HG03558 (cell line): Measurements from ENCODE around the gene SLC1A5.

Source experiments
- ATAC-seq: cut with Tn5 transposase; IDR thresholded peaks from one replicate; pipeline ENCODE4 v1.9.1; 2021; ENCODE audit warnings: moderate number of reproducible peaks; ENCODE audit not compliant: unreplicated experiment; ENCODE audit errors: extremely low read depth

Gene SLC1A5

DNA sequence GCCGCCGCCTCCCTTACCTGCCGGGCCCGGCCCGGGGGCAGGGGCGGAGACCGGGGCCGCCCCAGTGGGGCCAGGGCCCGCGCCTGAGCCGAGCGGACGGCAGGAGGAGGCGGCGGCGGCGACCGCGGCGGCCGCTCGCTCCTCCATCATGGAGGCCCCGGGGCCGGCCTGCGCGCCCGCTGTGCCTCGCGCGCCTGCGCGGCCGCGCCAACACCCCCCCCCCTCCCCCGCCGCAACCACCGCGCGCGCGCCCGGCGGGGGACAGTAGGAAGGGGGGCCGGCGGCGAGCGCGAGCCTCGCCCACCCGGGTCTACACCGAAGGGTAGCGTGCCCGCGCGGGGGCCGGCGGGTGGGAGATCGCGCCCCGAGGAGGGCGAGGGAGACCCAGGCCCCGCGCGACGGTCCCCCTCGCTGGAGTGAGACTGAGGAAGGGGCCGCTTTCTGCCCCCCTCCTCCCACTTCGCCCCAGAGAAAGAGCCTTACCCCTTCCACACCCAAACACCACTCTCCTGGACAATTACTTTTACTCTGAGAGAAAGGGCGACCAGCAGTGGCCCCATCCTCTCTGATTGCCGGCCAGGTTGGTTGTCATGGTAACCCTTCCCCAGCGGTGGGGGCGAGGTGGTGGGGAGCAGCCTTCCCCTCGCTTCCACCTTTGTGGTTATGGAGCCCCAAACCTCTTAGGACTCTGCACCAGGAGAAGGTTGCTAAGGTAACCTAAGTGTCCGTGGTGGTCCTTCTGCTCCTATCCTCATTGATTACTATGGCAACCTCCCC lies 41.9 kb downstream of the SLC1A5 start, which contains the start of gene STRN4:
TSS of gene STRN4 (minus strand) at position 170 of the 777 bp plus-strand sequence. CDS start at position 150, 20 bp downstream.
- no peak for ATAC-seq

DNA sequence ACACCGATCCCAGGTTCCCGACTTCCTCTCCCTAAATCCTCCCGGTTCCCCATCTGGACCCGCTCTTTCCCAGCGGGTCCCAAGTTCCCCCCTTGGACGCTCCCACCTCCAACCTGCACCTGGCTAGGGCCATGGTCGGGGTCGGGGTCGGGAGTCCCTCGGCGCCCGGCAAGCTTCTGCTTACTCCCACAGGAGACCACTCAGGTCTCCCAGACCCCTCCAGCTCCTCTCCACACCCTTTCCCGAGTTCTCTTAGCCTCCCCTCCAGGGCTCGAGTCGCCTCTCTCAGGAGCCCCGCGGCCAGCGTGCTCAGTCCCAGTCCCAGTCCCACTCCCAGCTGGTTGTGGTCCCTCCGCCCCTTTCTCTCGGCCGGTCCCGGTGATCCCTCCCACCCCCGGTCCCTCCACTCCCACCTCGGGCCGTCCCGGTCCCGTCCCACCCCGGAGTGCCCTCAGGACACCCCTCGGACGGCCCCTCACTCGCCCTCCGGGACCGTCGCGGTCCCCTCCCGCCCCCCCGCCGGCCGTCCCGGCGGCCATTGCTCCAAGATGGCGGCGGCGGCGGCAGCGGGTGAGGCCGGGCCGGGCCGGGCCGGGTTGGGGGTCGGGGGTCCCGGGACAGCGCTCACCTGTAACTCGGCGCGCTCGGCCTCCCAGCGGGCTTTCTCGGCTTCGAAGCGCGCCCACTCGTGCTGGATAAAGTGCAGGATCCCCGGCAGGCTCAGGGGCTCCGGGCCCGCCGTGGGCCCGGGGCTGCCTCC lies 42.7 kb downstream of the SLC1A5 start, which contains the start of gene FKRP:
TSS of gene FKRP (plus strand) at position 537 of the 760 bp plus-strand sequence. CDS start 9,394 bp downstream, outside the sequence.
- ATAC-seq = no peak

DNA sequence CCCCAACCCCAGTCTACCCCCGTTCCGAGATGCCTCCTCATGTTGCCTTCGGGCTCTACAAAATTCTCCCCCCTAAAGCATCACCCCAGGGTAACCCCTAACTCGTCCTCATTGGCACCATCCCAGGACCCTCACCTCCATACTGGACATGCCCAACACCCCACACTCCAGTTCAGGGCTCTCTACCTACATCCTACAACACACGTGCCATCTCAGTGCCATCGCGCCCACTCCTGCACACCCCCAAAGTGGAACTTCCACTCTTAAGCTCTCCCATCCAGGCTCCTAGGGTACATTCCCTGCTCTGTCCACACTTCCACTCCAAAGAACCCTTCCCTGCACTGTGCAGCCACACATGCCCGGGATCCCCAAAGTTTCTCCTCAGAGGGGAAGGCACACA lies 43.4 kb downstream of the SLC1A5 start:
- no peak for ATAC-seq

DNA sequence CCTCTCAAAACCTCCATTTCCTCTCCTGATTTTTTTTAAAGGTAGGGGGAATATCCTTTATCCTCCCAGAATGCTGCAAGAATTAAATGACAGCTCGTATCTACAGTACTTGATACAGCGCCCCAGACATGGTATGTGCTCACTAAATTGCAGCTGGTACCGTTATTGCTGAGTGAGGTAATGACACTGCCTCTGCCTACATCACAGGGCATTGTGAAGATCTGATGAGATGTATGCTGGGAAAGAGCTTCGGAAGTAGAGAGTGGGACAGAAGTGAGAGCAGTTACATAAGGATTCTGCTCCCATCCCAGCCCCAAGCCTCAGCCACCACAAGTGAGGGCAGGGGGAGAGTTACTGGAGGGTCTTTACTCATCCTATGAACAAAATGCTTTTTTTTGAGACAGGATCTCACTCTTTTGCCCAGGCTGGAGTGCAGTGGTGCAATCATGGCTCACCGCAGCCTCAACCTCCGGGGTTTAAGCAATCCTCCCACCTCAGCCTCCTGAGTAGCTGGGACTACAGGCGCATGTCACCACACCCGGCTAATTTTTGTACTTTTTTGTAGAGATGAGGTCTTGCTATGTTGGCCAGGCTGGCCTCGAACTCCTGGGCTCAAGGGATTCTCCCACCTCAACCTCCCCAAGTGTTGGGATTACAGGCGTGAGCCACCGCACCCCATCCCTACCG lies 44.2 kb downstream of the SLC1A5 start:
- ATAC-seq = no peak

DNA sequence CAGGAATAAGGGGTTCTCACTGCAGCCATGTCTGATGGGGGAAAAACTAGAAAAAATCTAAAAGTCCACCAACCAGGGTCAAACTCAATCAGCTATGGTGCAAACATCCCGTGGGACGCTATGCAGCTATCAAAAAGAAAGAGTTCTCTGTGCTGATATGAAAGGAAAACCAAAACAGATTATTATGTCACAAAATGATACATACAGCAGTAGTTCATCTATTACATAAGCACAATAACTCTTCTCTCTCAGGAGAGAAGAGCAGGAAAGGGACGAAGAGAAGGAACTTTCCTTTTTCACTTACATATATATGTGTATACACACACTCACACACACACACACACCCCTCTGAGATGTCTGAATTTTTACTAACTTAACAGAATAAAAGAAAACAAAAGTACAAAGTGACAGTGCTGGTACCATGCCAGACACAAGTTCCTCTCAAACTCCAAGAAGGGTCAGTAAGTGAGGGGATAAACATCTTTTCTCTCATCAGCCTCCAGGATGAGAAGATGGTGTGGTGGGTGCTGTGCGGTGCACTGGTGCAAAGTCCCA lies 45.4 kb downstream of the SLC1A5 start:
- no peak for ATAC-seq

DNA sequence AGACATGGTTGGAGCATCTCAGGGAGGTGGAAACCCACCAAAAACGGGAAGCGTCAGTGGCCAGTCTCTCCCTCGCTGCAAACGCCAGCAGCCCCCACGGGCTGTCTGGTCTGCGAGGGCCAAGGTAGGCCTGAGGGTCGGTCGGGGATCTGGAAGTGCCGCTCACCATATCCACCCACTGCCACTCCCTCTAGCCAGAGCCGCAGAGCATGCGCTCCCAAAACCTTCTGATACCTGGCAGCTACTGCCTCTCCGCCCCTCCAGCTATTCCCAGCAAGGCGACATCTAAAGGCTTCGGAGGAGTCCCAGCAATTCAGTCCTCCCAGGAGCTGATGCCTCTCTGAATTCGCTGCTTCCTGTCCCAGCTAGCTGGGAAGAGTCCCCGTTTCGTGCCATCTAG lies 46.9 kb downstream of the SLC1A5 start:
- ATAC-seq = no peak

DNA sequence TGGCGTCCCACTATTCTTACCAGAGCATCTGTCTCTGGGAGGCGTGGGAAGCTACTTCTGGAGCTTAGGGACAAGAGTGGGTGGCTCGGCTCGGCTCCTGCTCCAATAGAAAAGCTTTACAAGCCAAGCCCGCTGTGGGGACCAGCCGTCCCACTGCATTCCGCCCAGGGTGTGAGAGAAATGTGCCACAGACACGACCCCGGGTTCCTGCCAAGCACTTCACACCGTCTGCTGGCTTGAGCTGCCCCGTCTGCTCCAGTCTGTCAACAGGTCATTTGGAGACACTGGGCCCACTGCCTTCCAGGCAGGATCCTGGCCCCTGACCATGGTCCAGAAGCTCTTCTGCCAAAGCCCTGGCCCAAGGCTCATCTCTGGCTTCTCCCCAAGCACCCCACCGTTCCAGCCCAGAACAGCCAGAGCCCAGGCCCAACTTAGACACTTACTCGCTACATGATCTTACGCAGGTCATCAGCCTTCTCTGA lies 49.1 kb downstream of the SLC1A5 start:
- ATAC-seq = no peak

DNA sequence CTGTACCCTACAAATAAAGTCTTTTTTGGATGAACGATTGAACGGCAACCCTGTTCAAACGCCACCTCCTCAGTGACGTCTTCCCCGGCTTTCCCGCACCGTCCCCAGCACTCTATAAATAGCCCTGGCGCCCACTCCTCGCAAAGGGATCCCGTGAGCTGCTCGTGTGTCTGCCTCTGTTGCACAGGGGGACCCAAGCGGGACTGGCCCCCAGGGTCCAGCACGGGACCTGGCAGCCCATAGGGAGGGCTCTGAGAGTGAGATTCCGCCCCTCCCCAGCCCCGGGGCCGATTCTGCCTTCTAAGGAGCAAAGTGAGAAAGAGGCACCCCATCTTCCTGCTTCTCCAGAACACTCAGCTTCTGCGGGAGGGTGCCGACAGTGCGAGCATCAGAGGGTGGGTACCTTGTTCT lies 50.6 kb downstream of the SLC1A5 start:
- no peak for ATAC-seq

DNA sequence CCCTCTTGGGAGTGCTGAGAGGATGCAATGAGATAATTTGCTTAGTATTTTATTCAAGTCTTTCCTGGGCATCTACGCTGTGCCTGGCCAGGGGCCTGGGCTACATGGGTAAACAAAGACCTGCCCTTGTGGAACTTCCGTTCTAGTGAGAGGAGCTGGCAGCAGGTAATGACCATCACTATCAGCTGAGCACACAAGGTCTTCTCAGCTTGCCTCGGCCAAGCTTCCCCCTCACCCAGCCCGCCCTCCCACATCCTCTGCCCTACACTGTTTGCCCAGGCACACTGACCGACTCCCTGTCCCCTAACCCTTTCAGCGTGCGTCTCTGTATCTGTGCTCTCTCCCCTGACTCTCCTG lies 51.1 kb downstream of the SLC1A5 start:
- no peak for ATAC-seq

DNA sequence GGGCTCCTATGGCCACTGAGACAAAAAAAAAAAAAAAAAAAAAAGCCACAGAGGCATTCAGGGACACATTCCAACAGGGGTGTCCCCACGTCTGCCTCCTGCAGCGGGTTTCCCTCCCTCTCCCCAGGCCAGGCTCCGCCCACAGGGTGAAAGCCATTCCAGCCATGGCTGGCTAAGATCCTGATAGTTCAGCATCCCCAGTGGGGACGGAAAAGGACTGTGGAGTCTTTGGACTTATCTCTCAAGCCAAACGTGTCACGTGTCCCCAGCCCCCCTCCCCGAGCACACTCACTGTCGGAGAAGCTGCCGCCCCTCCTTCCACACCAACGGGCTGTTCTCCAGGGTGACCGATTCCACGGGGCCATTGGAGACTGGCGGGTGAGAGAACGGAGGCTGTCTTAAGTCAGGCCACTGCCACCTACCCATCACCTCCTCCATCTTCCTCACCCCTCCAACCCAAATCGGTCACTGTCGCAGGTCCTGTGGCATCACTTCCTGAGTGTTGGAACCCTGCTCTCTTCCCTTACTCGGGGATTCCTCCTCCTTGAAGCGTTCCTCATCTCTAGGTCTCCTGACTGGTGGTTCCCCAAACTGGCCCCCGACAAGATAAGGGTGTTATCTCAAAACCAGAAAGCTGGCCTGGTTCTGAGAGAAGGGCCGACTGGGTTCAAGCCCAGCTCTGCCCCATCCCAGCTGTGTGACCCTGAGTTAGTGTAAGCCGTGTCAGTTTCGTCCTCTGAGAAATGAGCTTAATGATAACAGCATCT lies 51.7 kb downstream of the SLC1A5 start:
- no peak for ATAC-seq

DNA sequence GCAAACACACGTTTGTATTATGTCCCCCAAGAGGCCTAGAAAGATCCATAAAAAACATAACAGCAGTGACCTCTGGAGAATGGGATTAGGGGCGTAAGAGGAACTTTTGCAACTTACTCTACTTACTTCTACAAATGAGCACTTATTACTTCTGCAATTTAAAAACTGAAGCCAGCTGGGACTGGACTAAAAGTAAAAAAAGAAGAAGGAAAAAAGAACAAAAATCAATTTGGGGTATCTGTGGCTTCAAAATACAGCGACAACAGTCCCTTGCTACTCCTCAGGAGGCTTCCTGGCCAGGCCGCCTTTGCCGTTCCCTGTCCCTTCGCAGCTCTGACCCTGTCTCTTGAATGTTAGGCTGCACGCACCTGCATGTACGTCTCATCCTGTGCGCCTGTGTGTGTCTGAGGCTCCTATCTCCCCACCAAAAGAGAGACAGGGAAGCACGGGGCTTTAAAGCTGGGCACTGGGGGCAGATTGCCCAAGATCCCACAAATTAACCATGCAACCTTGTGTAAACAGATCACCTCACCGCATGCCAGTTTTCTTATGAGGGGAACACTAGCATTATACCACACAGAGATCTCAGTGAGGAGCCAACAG lies 54.6 kb downstream of the SLC1A5 start:
- ATAC-seq = no peak

DNA sequence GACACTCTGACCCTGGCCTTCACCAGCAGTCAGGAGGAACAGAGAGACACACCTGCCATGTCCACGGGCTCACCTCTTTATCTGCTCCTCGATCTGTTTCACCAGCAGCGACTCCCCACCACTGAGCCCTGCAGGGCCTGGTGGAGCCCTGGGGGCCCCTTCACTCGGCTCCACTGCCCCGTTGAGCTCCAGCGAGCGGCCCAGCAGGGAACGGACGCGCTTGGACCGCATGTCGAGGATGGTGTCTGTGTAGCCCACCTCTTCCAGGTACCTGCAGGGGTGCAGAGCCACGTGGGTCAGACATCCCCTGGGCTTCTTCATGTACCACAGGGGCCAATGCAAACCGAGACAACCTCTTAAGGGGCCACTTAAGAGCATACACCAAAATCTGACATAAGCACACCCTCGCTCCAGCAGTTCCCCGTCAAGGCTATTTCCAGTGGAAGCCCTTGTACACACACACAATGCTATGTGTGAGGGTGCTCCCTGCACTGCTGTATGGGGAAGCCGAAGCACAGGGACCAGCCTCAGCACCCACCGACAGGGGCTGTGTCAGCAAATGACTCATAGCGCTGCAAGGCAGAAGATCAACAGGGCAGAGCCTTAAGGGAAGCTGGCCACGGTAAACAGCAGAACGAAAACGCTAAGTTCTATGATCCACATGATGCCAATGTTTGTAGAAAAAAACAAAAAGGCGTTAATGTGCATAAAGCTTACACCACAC lies 55.3 kb downstream of the SLC1A5 start:
- ATAC-seq = no peak

DNA sequence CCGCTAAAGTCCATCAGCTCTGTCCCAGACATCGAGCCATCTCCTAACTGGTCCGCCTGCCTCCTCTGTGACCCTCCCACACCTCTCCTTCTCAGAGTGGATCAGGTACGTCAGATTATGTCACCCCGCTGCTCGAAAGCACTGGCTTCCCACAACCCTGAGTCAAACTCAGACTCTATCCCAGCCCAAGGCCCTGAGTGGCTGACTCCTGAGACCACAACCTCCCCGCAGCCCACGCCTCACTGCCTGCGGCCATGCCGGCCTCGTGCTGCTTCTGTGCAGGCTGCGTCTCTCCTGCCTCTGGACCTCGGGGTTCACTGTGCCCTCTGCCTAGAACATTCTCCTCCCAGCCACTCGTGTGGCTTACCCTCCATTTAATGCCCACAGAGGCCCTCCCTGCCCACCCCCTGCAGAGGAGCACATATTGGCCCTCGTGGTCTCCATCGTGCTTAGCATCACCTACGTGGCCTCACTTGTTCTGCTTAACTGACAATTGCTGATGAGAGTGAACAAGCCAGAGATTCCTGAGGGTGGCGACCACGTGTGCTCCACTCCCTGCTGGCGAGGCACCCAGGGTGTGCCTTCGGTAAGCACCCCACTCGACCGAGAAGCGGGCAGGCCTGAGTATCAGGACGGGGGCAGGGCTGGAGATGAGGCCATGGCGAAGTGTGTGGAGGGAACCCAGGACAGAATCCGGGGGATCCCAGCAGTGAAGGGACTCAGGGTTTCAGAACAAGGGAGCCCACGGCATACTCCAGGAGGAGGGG lies 56.0 kb downstream of the SLC1A5 start:
- no peak for ATAC-seq

DNA sequence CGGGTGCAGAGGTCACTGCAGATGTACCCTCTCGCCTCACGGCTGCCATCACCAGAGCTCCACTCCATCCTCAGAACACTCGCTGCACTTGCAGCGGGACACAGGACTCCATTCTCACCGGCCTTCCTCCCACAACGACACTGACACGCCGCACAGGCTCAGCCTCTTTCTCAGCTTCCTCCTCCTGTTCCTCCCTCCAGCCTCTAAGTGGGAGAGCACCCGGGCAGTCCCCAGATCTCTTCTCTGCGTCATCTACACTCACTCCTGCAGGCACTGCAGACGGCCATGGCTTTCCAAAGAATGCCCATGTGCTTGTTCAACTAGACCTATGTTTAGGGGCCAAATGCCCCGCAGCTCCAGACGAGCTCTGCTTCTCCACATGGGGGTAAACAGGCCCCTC lies 56.8 kb downstream of the SLC1A5 start:
- ATAC-seq = no peak

DNA sequence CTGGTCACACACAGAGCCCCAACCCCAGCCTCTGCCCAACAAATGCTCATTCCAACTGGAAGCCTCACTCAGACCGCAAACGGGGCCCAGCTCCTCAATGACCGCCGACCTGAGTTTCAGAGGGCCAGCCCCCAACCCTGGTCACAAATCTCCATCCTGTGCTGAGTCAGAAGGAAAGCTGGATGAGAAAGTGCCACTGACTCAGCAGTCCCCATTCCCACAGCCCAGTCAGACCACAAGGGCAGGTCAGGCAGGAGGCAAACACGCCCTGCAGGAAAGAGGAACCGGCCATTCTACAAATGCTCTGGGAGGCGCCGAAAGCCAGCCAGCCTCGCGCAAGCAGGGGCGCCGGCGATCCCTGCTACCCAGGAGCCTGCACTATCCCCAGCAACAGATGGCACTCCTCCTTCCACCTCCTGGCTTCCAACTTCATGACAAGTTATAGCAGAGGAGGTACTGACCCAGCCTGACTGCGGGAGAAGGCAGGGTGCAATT lies 57.3 kb downstream of the SLC1A5 start:
- ATAC-seq = no peak

DNA sequence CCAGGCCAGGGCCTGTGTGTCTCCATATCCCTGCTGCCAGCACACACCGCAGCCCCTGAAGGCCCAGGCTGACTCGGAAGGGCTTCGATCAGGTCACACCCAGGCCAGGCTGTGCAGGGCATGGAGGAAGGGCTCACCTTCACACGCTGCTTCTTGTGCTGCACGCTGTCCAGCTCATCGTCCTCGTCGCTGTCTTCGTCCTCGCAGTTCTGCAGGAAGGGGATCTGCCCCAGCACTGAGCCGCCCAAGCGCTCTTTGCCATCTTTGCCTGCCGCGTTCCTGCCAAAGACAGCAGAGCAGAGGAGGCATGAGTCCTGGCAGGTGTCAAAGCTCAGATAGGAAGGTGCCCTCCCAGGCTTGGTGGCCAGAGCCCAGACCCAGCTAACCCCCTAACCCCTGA lies 57.8 kb downstream of the SLC1A5 start:
- ATAC-seq = no peak

DNA sequence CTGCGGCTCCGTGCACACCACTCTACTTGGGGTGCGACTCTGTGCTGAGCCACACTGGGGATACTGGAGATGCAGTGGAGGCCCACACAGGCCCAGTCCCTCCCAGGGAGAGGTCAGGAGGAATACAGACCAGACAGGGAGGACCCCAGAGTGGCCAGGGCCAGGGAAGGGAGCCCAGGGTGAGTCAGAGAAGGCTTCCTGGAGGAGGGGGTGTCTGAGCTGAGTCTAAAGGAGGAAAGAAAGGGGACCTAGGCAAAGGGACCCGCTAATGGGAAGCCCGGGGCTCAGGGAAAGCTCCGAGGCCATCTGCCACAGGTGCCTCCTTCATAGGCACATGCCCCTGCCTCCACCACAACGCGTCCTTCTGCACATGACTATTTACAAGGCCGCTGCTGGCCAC lies 58.2 kb downstream of the SLC1A5 start:
- ATAC-seq = no peak

DNA sequence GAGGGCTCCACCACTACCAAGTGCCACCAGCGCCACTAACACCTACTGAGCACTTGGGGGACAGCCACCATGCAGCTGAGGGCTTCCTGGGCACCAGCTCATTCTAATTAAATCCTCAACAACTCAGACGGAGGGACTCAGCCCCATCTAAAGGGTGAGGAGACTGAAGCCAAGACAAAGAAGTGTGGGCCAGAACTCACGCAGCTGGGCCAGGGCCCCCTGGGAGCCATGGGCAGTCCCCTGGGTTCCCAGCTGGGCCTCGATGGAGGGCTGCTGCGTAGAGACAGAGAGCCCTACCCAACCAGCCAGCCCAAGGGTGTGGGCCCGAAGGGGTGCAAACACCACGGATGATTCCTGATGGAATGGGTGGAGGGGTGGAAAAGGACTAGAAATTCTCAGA lies 58.7 kb downstream of the SLC1A5 start:
- ATAC-seq = no peak
